BJ (cell line): Measurements from ENCODE around the gene SLC22A13. TPM values are rescaled to one million over a fixed set of nuclear protein-coding genes. Genes with fewer than 3 reads are reported as not detected.

ENCODE experiments used
- CTCF ChIA-PET: fragments of 350-600 bp; formaldehyde crosslinking; extraction: SDS; loops from one replicate; lab custom pipeline; 2021; ENCODE audit warnings: antibody characterized with exemption, inconsistent platforms; lab: Yijun Ruan, JAX
- POLR2A ChIA-PET: fragments of 300-600 bp; sonication (Branson Sonifier 250); formaldehyde crosslinking; extraction: SDS; loops from one replicate; lab custom pipeline; 2021; ENCODE audit warnings: antibody characterized with exemption; lab: Charles Lee
- DNase-seq: peaks from one replicate; pipeline ENCODE4 v3.0.0-alpha.2; 2011; ENCODE audit warnings: low read depth
- H3K27me3 ChIP-seq: 2 replicates; pipeline ENCODE4 v1.6.0; 2011; ENCODE audit warnings: low read length; ENCODE audit not compliant: control insufficient read depth, insufficient read depth
- H3K36me3 ChIP-seq: 2 replicates; pipeline ENCODE4 v1.5.1; 2011; ENCODE audit warnings: low read length; ENCODE audit not compliant: control insufficient read depth, insufficient read depth
- H3K4me3 ChIP-seq: 2 replicates; pipeline ENCODE4 v1.5.1; 2011; ENCODE audit warnings: low read depth, mild to moderate bottlenecking, control low read depth, low read length
- CTCF ChIP-seq: IDR thresholded peaks from 2 replicates; pipeline ENCODE4 v1.5.1; 2011; ENCODE audit warnings: low read depth, mild to moderate bottlenecking, control low read depth, inconsistent platforms, low read length, moderate library complexity; ENCODE audit not compliant: insufficient read depth
- polyA plus RNA-seq: library from polyadenylated mRNA; depleted of rRNA; stranded (reverse); fragments of >200 nt; gene quantifications from 2 replicates; pipeline ENCODE4 v1.2.3, GENCODE V29; 2011

Gene SLC22A13
- polyA plus RNA-seq, 1 experiment, result 0.13 TPM

DNA sequence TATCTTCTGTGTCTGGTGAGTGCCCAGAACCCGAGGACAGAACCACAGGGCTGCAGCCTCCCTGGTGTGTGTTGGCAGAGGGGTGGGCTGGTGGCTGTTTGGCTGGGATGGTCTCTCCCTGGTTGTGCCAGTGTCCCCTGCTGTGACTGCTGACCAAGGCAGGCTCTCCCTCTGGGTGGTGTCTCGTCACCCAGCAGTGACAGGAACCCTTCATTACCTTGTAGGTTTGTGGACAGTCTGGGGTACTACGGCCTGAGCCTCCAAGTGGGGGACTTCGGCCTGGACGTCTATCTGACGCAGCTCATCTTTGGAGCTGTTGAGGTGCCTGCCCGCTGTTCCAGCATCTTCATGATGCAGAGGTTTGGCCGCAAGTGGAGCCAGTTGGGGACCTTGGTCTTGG is 10.0 kb downstream of the SLC22A13 start:
- peaks cover 7% of the 10 kb centered on the region for H3K36me3 ChIP-seq
- no peak overlapping the region for H3K4me3 ChIP-seq
- DNase-seq, result no peak
- ChIA-PET POLR2A (no interaction called here), CTCF (interaction anchor here (0.6 to 1.3 kb wide), 2 partner anchors 45 to 205 kb away, joined by 3 read pairs; no protein-coding TSS in a partner anchor)
- no peak for TF ChIP-seq CTCF
- no peaks in the 10 kb centered on the region for H3K27me3 ChIP-seq

GRCh38 chr3:38276081-38276916 is 10.7 kb downstream of the SLC22A13 start:
- CTCF ChIA-PET, result interaction anchor here (1.0 to 1.3 kb wide), 2 partner anchors 22 to 204 kb away, joined by 3 read pairs; no protein-coding TSS in a partner anchor
- H3K36me3 ChIP-seq, result peaks cover 7% of the 10 kb centered on the region
- POLR2A ChIA-PET, result no interaction called here
- no peak overlapping the region for H3K4me3 ChIP-seq
- no peak for DNase-seq
- no peaks in the 10 kb centered on the region for H3K27me3 ChIP-seq
- TF ChIP-seq CTCF, result no peak

GRCh38 chr3:38276917-38277630 is 11.5 kb downstream of the SLC22A13 start:
- DNase-seq, result no peak
- TF ChIP-seq CTCF, result no peak
- POLR2A ChIA-PET, result no interaction called here
- Histone ChIP-seq H3K4me3 (no peak overlapping the region), H3K36me3 (peaks cover 7% of the 10 kb centered on the region), H3K27me3 (no peaks in the 10 kb centered on the region)
- CTCF ChIA-PET, result interaction anchor here (0.8 to 1.0 kb wide), 2 partner anchors 21 to 70 kb away, joined by 3 read pairs; partner anchors contain the start of gene XYLB

- TF ChIP-seq CTCF, result no peak
- no peak for DNase-seq
- H3K27me3 ChIP-seq, result no peaks in the 10 kb centered on the region
- H3K36me3 ChIP-seq, result peaks cover 7% of the 10 kb centered on the region
- ChIA-PET POLR2A (no interaction called here), CTCF (no interaction called here)
- no peak overlapping the region for H3K4me3 ChIP-seq
Measured at GRCh38 chr3:38278841-38279240, 13.2 kb downstream of the SLC22A13 start.

GRCh38 chr3:38281895-38282686 is 16.5 kb downstream of the SLC22A13 start, which contains the start of gene SLC22A14:
SLC22A14 (plus strand) TSS chr3:38282294; CDS start chr3:38306027, 23,733 bp downstream.
- CTCF ChIA-PET, result interaction anchor here (1.3 to 3.4 kb wide), 2 partner anchors 17 to 162 kb away, joined by 3 to 15 read pairs; no protein-coding TSS in a partner anchor
- no peak within 1 kb of the TSS for H3K4me3 ChIP-seq
- POLR2A ChIA-PET, result no interaction called here
- no peak for TF ChIP-seq CTCF
- DNase-seq, result no peak
- H3K36me3 ChIP-seq, result peaks cover 4% of the 10 kb centered on the region
- no peaks in the 10 kb centered on the region for H3K27me3 ChIP-seq
